PC-9 (cell line): ENCODE results near the gene FBXO5. TPM values are rescaled to one million over a fixed set of nuclear protein-coding genes. Genes with fewer than 3 reads are reported as not detected.
"Not testable (repeated sequence)": the region's sequence is repeated elsewhere in the genome, so short reads cannot be mapped to it uniquely, and the experiment has no call there.

Experiments
- BruUV-seq: library from RNA; stranded (reverse); fragments of 400-500 nt; replicated peaks from 2 replicates; lab custom pipeline; 2021; lab: Mats Ljungman, UMichigan
- CTCF ChIA-PET: fragments of 300-600 bp; sonication (Branson Sonifier 250); formaldehyde crosslinking; loops from one replicate; lab custom pipeline; 2022; ENCODE audit warnings: antibody characterized with exemption; lab: Charles Lee
- POLR2A ChIA-PET: fragments of 300-600 bp; sonication (Branson Sonifier 250); formaldehyde crosslinking; loops from one replicate; lab custom pipeline; 2022; ENCODE audit warnings: antibody characterized with exemption; ENCODE audit not compliant: unreplicated experiment; lab: Charles Lee
- DNase-seq, 2 experiments: peaks; one replicate each; pipeline versions ENCODE4 v3.0.0 to v3.0.0-alpha.2; 2015 to 2022; ENCODE audit warnings: mixed read lengths in 1 of 2
- H2AFZ ChIP-seq: fragments of 200-600 bp; sonication (generic); 2 replicates; pipeline ENCODE4 v1.8.1; 2017; ENCODE audit warnings: antibody characterized with exemption
- H3F3A ChIP-seq: fragments of 200-600 bp; sonication (generic); 2 replicates; pipeline ENCODE4 v1.8.1; 2017; ENCODE audit warnings: antibody characterized with exemption, mild to moderate bottlenecking, low read depth; ENCODE audit not compliant: insufficient read depth
- H3K27ac ChIP-seq: fragments of 200-600 bp; sonication (generic); 2 replicates; pipeline ENCODE4 v1.6.1; 2016; ENCODE audit warnings: mixed run types
- H3K27me3 ChIP-seq: fragments of 200-600 bp; sonication (generic); 2 replicates; pipeline ENCODE4 v1.6.1; 2016; ENCODE audit warnings: low read depth, mixed run types; ENCODE audit not compliant: insufficient read depth
- H3K36me3 ChIP-seq: fragments of 200-600 bp; sonication (generic); 2 replicates; pipeline ENCODE4 v1.6.1; 2016; ENCODE audit warnings: low read depth, mixed run types
- H3K4me1 ChIP-seq: fragments of 200-600 bp; sonication (generic); replicated peaks from 2 replicates; pipeline ENCODE4 v1.6.1; 2016; ENCODE audit warnings: mixed run types; ENCODE audit not compliant: insufficient read depth
- H3K4me2 ChIP-seq: fragments of 200-600 bp; sonication (generic); 2 replicates; pipeline ENCODE4 v1.6.1; 2017; ENCODE audit warnings: mixed run types
- H3K4me3 ChIP-seq: fragments of 200-600 bp; sonication (generic); 2 replicates; pipeline ENCODE4 v1.6.1; 2016; ENCODE audit warnings: mixed run types
- H3K79me2 ChIP-seq: fragments of 200-600 bp; sonication (generic); 2 replicates; pipeline ENCODE4 v1.6.1; 2017; ENCODE audit warnings: low read depth, mixed run types
- H3K9me2 ChIP-seq: fragments of 200-600 bp; sonication (generic); 2 replicates; pipeline ENCODE4 v1.8.1; 2017; ENCODE audit warnings: mild to moderate bottlenecking; ENCODE audit not compliant: insufficient read depth
- H3K9me3 ChIP-seq: fragments of 200-600 bp; sonication (generic); 2 replicates; pipeline ENCODE4 v1.8.1; 2016; ENCODE audit warnings: low read depth; ENCODE audit not compliant: insufficient read depth
- H4K20me1 ChIP-seq: fragments of 200-600 bp; sonication (generic); 2 replicates; pipeline ENCODE4 v1.8.1; 2017; ENCODE audit not compliant: insufficient read depth
- EZH2 ChIP-seq: fragments of 200-600 bp; sonication (generic); IDR thresholded peaks from 2 replicates; pipeline ENCODE4 v1.8.0; 2017; ENCODE audit warnings: antibody characterized with exemption, low read depth
- intact Hi-C: fragments of 100-400 bp; cut with micrococcal nuclease; formaldehyde crosslinking; loops from one replicate; pipeline ENCODE4 v1.10.0; 2022; ENCODE audit not compliant: unreplicated experiment
- total RNA-seq: library from RNA; stranded (reverse); gene quantifications from 2 replicates; pipeline ENCODE4 v1.2.3, GENCODE V29; 2021
- TF ChIP-seq, protein P1 (sequence below): fragments of 200-600 bp; sonication (generic); conservative IDR thresholded peaks from 2 replicates; pipeline ENCODE4 v1.6.1; 2017; ENCODE audit warnings: mixed run types, antibody characterized with exemption, mild to moderate bottlenecking, moderate library complexity

The FBXO5 gene
- total RNA-seq, 1 experiment from 2014 or later = 20.6 TPM

DNA sequence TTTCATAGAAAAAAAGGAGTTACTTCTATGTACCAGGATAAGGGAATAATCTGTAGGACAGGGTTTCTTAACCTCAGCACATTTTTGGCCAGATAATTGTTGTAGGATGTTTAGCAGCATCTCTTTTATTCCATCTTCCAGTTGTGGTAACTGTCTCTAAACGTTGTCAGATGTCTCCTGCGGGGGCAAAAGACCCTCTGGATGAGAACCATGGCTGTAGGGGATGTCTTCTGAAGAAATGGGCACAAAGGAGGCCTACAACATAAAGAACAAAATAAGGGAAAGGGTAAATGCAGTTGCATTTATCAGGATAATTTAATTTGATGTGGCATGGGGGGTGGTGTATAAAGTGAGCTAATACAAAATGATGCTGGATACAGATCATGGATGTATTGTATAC is 4.1 kb upstream of the FBXO5 start:
- CTCF ChIA-PET = no interaction called here
- H3K79me2 ChIP-seq = peaks cover 46% of the 10 kb centered on the region
- BruUV-seq = no TSS peak

DNA sequence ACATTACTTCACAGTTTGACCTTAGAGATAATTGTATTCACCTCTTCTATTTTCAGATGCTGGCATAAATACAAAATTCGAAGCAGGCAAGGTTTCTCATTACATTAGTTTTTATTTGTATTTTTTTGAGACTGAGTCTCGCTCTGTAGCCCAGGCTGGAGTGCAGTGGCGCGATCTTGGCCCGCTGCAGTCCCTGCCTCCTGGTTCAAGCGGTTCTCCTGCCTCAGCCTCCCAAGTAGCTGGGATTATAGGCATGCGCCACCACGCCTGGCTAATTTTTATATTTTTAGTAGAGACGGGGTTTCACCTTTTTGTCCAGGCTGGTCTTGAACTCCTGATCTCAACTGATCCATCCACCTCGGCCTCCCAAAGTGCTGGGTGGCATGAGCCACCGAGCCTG is 2.5 kb upstream of the FBXO5 start:
- CTCF ChIA-PET, H3K27ac ChIP-seq, DNase-seq, BruUV-seq, H3K36me3 ChIP-seq, H2AFZ ChIP-seq, H3K27me3 ChIP-seq, H3K9me3 ChIP-seq, H3K9me2 ChIP-seq, H3K4me3 ChIP-seq: not testable (repeated sequence)
- intact Hi-C loops = loop anchor here (2.0 kb wide), 1 partner anchor 16 kb away; no protein-coding TSS in a partner anchor
- peaks cover 23% of the 10 kb centered on the region for H3F3A ChIP-seq
- H4K20me1 ChIP-seq = peaks cover 28% of the 10 kb centered on the region
- H3K4me2 ChIP-seq = peak overlapping the region; percentile 91
- POLR2A ChIA-PET = interaction anchor here (0.6 kb wide), 1 partner anchor 12 kb away, joined by 4 read pairs; no protein-coding TSS in a partner anchor
- peaks cover 58% of the 10 kb centered on the region for H3K79me2 ChIP-seq
- peaks cover 22% of the 10 kb centered on the region for H3K4me1 ChIP-seq

More for the DNA sequence above, 4.1 kb upstream of the FBXO5 start:
- no peak overlapping the region for H2AFZ ChIP-seq
- H3K9me2 ChIP-seq = no peaks in the 10 kb centered on the region
- H3K9me3 ChIP-seq = no peaks in the 10 kb centered on the region
- TF ChIP-seq, protein P1, sequence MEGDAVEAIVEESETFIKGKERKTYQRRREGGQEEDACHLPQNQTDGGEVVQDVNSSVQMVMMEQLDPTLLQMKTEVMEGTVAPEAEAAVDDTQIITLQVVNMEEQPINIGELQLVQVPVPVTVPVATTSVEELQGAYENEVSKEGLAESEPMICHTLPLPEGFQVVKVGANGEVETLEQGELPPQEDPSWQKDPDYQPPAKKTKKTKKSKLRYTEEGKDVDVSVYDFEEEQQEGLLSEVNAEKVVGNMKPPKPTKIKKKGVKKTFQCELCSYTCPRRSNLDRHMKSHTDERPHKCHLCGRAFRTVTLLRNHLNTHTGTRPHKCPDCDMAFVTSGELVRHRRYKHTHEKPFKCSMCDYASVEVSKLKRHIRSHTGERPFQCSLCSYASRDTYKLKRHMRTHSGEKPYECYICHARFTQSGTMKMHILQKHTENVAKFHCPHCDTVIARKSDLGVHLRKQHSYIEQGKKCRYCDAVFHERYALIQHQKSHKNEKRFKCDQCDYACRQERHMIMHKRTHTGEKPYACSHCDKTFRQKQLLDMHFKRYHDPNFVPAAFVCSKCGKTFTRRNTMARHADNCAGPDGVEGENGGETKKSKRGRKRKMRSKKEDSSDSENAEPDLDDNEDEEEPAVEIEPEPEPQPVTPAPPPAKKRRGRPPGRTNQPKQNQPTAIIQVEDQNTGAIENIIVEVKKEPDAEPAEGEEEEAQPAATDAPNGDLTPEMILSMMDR = no peak
- TF ChIP-seq EZH2 = no peak
- H3K4me3 ChIP-seq = no peak overlapping the region
- peaks cover 10% of the 10 kb centered on the region; the same call in 1 of the 2 replicates for H3K36me3 ChIP-seq
- H3K4me1 ChIP-seq = peaks cover 11% of the 10 kb centered on the region
- intact Hi-C loops = no loop called here
- no peak overlapping the region for H3K27ac ChIP-seq
- peaks cover 14% of the 10 kb centered on the region for H4K20me1 ChIP-seq
- H3F3A ChIP-seq = peaks cover 28% of the 10 kb centered on the region
- H3K4me2 ChIP-seq = no peak overlapping the region
- DNase-seq = no peak
- POLR2A ChIA-PET = interaction anchor here (0.5 kb wide), 1 partner anchor 1919 kb away, joined by 3 read pairs; no protein-coding TSS in a partner anchor
- no peaks in the 10 kb centered on the region for H3K27me3 ChIP-seq

DNA sequence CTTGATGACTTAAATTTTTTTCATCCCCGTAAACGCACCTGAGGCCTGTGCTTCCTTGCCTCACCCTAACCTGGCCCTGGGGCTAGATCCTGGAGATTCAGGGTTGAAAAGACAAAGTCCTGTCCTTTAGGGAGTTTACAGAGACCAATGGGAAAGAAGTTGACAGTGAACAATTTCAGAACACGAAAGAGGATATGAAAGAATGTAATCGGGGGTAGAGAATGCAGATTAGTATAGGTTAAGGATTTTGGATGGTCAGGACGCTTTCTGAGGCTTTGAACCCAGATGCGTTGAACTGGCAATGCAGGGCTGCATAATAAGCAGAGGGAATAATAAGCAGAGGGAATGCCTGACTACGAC is 1.7 kb upstream of the FBXO5 start:
- intact Hi-C loops = loop anchor here (2.0 kb wide), 1 partner anchor 16 kb away; no protein-coding TSS in a partner anchor
- Histone ChIP-seq H3F3A (peaks cover 23% of the 10 kb centered on the region), H2AFZ (no peak overlapping the region), H3K4me2 (peak overlapping the region; percentile 91), H3K27ac (peak overlapping the region; percentile 61), H3K79me2 (peaks cover 63% of the 10 kb centered on the region), H3K9me2 (no peaks in the 10 kb centered on the region), H3K27me3 (no peaks in the 10 kb centered on the region), H4K20me1 (peaks cover 28% of the 10 kb centered on the region), H3K4me1 (peaks cover 30% of the 10 kb centered on the region), H3K9me3 (no peaks in the 10 kb centered on the region), H3K4me3 (peak overlapping the region; percentile 87; the same call in 1 of the 2 replicates), H3K36me3 (0 out of 2 replicates have a peak, but pooled peaks cover 6% of the 10 kb centered on the region)
- ChIA-PET CTCF (no interaction called here), POLR2A (no interaction called here)
- DNase-seq = no peak
- no peak for TF ChIP-seq EZH2
- no TSS peak for BruUV-seq

DNA sequence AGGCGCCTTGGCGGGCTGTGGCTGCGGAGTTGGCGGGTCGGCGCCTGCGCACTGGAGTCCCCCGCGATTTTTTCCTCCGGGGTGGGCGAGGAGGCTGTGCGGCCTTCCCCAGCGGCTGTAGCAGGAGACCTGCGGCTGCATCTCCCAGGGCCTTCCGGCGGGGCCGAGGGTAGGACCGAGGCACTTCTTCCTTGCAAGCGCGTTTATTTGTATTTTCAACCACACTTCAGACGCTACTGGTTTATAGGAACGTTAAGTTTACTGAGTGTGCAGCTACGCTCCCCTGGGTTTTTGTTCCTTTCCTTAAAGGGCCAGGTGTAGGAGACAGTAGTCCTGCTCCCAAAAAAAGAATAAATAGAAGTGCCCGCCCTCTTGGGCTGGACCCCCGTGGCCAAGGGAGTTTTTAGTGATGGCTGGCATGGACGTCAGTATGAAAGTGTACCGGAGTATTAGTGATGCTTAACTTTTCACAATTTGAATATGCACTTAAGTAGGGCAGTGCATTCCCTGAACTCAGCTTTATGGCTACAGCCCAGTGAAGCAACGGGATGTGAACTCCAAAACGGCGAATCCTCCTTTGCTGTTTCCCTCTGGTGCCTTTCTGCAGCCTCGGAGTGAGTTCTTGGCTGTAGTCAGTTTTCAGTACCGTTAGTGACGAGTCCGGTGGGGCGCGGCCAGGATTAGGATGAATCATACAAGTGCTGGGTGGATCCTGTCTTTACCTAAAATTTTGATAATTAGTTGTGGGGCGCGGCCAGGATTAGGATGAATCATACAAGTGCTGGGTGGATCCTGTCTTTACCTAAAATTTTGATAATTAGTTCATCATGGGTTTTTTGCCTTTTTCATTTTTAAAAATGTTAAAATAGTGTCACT is 1.0 kb upstream of the FBXO5 start:
- intact Hi-C loops = loop anchor here (2.0 kb wide), 1 partner anchor 17 kb away; no protein-coding TSS in a partner anchor
- H3K27me3 ChIP-seq = no peaks in the 10 kb centered on the region

More for the DNA sequence above, 1.0 kb upstream of the FBXO5 start:
- Histone ChIP-seq H3K4me2 (peak overlapping the region; percentile 91), H3F3A (peaks cover 23% of the 10 kb centered on the region), H4K20me1 (peaks cover 28% of the 10 kb centered on the region), H3K9me2 (no peaks in the 10 kb centered on the region), H3K4me1 (peaks cover 36% of the 10 kb centered on the region), H3K27ac (peak overlapping the region; percentile 61), H3K79me2 (peaks cover 69% of the 10 kb centered on the region), H3K36me3 (0 out of 2 replicates have a peak, but pooled peaks cover 6% of the 10 kb centered on the region), H3K4me3 (peak overlapping the region; percentile 87), H2AFZ (peak overlapping the region; percentile 86), H3K9me3 (no peaks in the 10 kb centered on the region)
- CTCF ChIA-PET = interaction anchor here (0.9 kb wide), 1 partner anchor 29 kb away, joined by 3 read pairs; no protein-coding TSS in a partner anchor
- POLR2A ChIA-PET = interaction anchor here (0.6 kb wide), 2 partner anchors 18 to 28 kb away, joined by 3 to 6 read pairs; no protein-coding TSS in a partner anchor
- BruUV-seq = TSS peak; percentile 54
- TF ChIP-seq EZH2 = no peak
- TF ChIP-seq, protein P1 = no peak
- DNase-seq = peak; percentile 60 to 63
